Measurements from ENCODE around the gene ACADL. TPM values are rescaled to one million over a fixed set of nuclear protein-coding genes. Genes with fewer than 3 reads are reported as not detected.
"Not testable (repeated sequence)": the region's sequence is repeated elsewhere in the genome, so short reads cannot be mapped to it uniquely, and the experiment has no call there.

Gene ACADL
- total and polyA plus RNA-seq, 4 donors: 12.1 to 50.3 (median 29.6) TPM

- DNase-seq; H3K9me3 ChIP-seq (ENCODE audit: control insufficient read depth, low read length); H3K27ac ChIP-seq (ENCODE audit: low read depth in 1 of 2, low read length in 2 of 2); intact Hi-C loops (cut with DNase I); H3K27me3 ChIP-seq (ENCODE audit: control insufficient read depth in 1 of 2, insufficient read depth in 2 of 2, low read length in 1 of 2); H3K4me1 ChIP-seq (ENCODE audit: control insufficient read depth in 1 of 2, insufficient read depth in 2 of 2, low read length in 2 of 2); ATAC-seq (ENCODE audit: low FRiP score); H3K4me3 ChIP-seq (ENCODE audit: low read length in 2 of 2); H3K36me3 ChIP-seq (ENCODE audit: control insufficient read depth in 1 of 2, insufficient read depth in 2 of 2, low read length in 1 of 2): not testable (repeated sequence)
- 81 to 83% methylated on average over 3 of the region's 3 CpGs for WGBS, 2 donors
Measured at GRCh38 chr2:210181033-210181605, 44.1 kb downstream of the ACADL start.

DNA sequence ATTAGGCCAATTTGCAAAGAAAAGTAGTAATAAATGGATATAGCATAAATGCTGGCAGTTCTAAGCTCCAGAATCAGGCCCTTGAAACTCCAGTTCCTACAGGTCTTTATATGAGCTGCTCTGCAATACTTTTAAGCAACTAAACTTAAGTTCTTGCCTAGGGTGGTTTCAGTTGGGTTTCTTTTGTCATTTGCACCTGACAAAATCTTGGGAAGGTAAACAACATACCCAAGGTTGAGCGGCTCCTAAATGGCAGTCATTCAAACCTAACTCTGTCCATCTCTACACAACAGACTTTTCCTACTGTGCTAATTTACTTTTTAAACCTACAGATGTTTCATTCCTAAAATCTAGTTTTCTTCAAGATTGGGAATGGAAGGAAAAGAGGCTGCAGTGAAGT lies 44.8 kb downstream of the ACADL start:
- DNase-seq (no peak), ATAC-seq (ENCODE audit: low FRiP score) (no peak)
- H3K36me3 ChIP-seq (ENCODE audit: control insufficient read depth in 1 of 2, insufficient read depth in 2 of 2, low read length in 1 of 2): peaks cover 2 to 3% of the 10 kb centered on the region in 2 donors
- H3K4me3 ChIP-seq (ENCODE audit: low read length in 2 of 2): no peak overlapping the region
- no peak overlapping the region for H3K27ac ChIP-seq (ENCODE audit: low read depth in 1 of 2, low read length in 2 of 2)
- H3K4me1 ChIP-seq (ENCODE audit: control insufficient read depth in 1 of 2, insufficient read depth in 2 of 2, low read length in 2 of 2): no peaks in the 10 kb centered on the region
- intact Hi-C loops (cut with DNase I): no loop called here
- H3K9me3 ChIP-seq (ENCODE audit: control insufficient read depth, low read length): no peaks in the 10 kb centered on the region
- 97 to 100% methylated on average over 1 of the region's 1 CpG for WGBS, 2 donors
- H3K27me3 ChIP-seq (ENCODE audit: control insufficient read depth in 1 of 2, insufficient read depth in 2 of 2, low read length in 1 of 2): no peaks in the 10 kb centered on the region

GRCh38 chr2:210179351-210179990 lies 45.8 kb downstream of the ACADL start:
- Histone ChIP-seq H3K27me3 (ENCODE audit: control insufficient read depth in 1 of 2, insufficient read depth in 2 of 2, low read length in 1 of 2) (no peaks in the 10 kb centered on the region), H3K27ac (ENCODE audit: low read depth in 1 of 2, low read length in 2 of 2) (no peak overlapping the region), H3K4me1 (ENCODE audit: control insufficient read depth in 1 of 2, insufficient read depth in 2 of 2, low read length in 2 of 2) (no peaks in the 10 kb centered on the region), H3K4me3 (ENCODE audit: low read length in 2 of 2) (no peak overlapping the region), H3K36me3 (ENCODE audit: control insufficient read depth in 1 of 2, insufficient read depth in 2 of 2, low read length in 1 of 2) (peaks cover 0 to 3% of the 10 kb centered on the region in 2 donors), H3K9me3 (ENCODE audit: control insufficient read depth, low read length) (no peaks in the 10 kb centered on the region)
- ATAC-seq (ENCODE audit: low FRiP score): no peak
- DNase-seq: no peak
- intact Hi-C loops (cut with DNase I): no loop called here

- WGBS, 2 donors: 97 to 99% methylated on average over 1 of the region's 1 CpG
- Histone ChIP-seq H3K36me3 (ENCODE audit: control insufficient read depth in 1 of 2, insufficient read depth in 2 of 2, low read length in 1 of 2) (peaks cover 0 to 3% of the 10 kb centered on the region in 2 donors), H3K4me1 (ENCODE audit: control insufficient read depth in 1 of 2, insufficient read depth in 2 of 2, low read length in 2 of 2) (no peaks in the 10 kb centered on the region), H3K27me3 (ENCODE audit: control insufficient read depth in 1 of 2, insufficient read depth in 2 of 2, low read length in 1 of 2) (no peaks in the 10 kb centered on the region), H3K4me3 (ENCODE audit: low read length in 2 of 2) (no peak overlapping the region), H3K27ac (ENCODE audit: low read depth in 1 of 2, low read length in 2 of 2) (no peak overlapping the region), H3K9me3 (ENCODE audit: control insufficient read depth, low read length) (no peaks in the 10 kb centered on the region)
- intact Hi-C loops (cut with DNase I): no loop called here
- DNase-seq: no peak
- ATAC-seq (ENCODE audit: low FRiP score): no peak
Measured at GRCh38 chr2:210177769-210178168, 47.5 kb downstream of the ACADL start.

DNA sequence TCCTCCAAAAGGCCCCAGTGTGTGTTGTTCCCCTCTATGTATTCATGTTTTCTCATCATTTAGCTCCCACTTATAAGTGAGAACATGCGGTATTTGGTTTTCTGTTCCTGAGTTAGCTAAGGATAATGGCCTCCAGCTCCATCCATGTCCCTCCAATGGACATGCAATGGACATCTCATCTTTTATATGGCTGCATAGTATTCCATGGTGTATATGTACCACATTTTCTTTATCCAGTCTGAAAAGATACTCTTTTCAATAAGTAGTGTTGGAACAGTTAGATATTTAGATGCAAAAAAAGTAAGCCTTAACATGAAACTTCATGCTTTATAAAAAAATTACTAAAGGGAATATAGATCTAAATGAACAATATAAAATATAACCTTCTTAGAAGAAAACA lies 48.1 kb downstream of the ACADL start:
- H3K36me3 ChIP-seq (ENCODE audit: control insufficient read depth in 1 of 2, insufficient read depth in 2 of 2, low read length in 1 of 2); H3K4me1 ChIP-seq (ENCODE audit: control insufficient read depth in 1 of 2, insufficient read depth in 2 of 2, low read length in 2 of 2); H3K4me3 ChIP-seq (ENCODE audit: low read length in 2 of 2); intact Hi-C loops (cut with DNase I); DNase-seq; ATAC-seq (ENCODE audit: low FRiP score); H3K27ac ChIP-seq (ENCODE audit: low read depth in 1 of 2, low read length in 2 of 2); H3K9me3 ChIP-seq (ENCODE audit: control insufficient read depth, low read length); H3K27me3 ChIP-seq (ENCODE audit: control insufficient read depth in 1 of 2, insufficient read depth in 2 of 2, low read length in 1 of 2): not testable (repeated sequence)
- WGBS, 2 donors: 96 to 100% methylated on average over 1 of the region's 1 CpG

DNA sequence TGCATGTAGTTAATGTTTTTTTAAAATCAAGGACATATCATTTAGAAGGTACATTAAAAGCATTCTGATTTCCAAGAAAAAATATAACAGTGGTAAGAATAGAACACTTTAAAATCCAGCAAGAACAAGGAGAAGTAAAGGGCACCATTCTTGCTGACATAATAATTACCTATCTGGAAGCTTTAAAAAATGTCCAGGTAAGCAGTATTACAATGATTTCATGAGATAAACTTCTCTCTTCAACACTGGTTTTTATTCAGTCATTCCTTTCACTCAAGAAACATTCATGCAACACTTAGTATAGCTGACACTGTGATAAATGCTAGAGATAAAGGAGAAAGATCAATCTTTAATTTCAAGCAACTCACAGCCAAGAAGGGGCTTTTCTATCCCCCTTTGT lies 51.2 kb downstream of the ACADL start:
- Histone ChIP-seq H3K9me3 (ENCODE audit: control insufficient read depth, low read length) (no peaks in the 10 kb centered on the region), H3K4me1 (ENCODE audit: control insufficient read depth in 1 of 2, insufficient read depth in 2 of 2, low read length in 2 of 2) (no peaks in the 10 kb centered on the region), H3K4me3 (ENCODE audit: low read length in 2 of 2) (no peak overlapping the region), H3K36me3 (ENCODE audit: control insufficient read depth in 1 of 2, insufficient read depth in 2 of 2, low read length in 1 of 2) (peaks cover 0 to 3% of the 10 kb centered on the region in 2 donors), H3K27me3 (ENCODE audit: control insufficient read depth in 1 of 2, insufficient read depth in 2 of 2, low read length in 1 of 2) (no peaks in the 10 kb centered on the region), H3K27ac (ENCODE audit: low read depth in 1 of 2, low read length in 2 of 2) (no peak overlapping the region)
- ATAC-seq (ENCODE audit: low FRiP score) (no peak), DNase-seq (no peak)
- intact Hi-C loops (cut with DNase I): loop anchor here in 1 of 2 donors (5.0 kb wide), 1 partner anchor 48 kb away; no protein-coding TSS in a partner anchor

- H3K9me3 ChIP-seq (ENCODE audit: control insufficient read depth, low read length): no peaks in the 10 kb centered on the region
- H3K4me1 ChIP-seq (ENCODE audit: control insufficient read depth in 1 of 2, insufficient read depth in 2 of 2, low read length in 2 of 2): no peaks in the 10 kb centered on the region
- 1 to 3% methylated on average over 8 of the region's 8 CpGs for WGBS, 2 donors
- peak overlapping the region; percentile 38 to 96 for H3K4me3 ChIP-seq (ENCODE audit: low read length in 2 of 2)
- intact Hi-C loops (cut with DNase I): loop anchor here in 1 of 2 donors (5.0 kb wide), 1 partner anchor 50 kb away; no protein-coding TSS in a partner anchor
- peak overlapping the region; percentile 74 to 77 for H3K27ac ChIP-seq (ENCODE audit: low read depth in 1 of 2, low read length in 2 of 2)
- ATAC-seq (ENCODE audit: low FRiP score) (no peak), DNase-seq (no peak)
- no peaks in the 10 kb centered on the region for H3K36me3 ChIP-seq (ENCODE audit: control insufficient read depth in 1 of 2, insufficient read depth in 2 of 2, low read length in 1 of 2)
- no peaks in the 10 kb centered on the region for H3K27me3 ChIP-seq (ENCODE audit: control insufficient read depth in 1 of 2, insufficient read depth in 2 of 2, low read length in 1 of 2)
Measured at GRCh38 chr2:210172219-210172575, 53.0 kb downstream of the ACADL start.

GRCh38 chr2:210171309-210172218 lies 53.7 kb downstream of the ACADL start, which contains the start of gene KANSL1L:
KANSL1L (minus strand) TSS chr2:210171409; CDS start chr2:210154582, 16,827 bp downstream.
- Histone ChIP-seq H3K27ac (ENCODE audit: low read depth in 1 of 2, low read length in 2 of 2) (peak within 1 kb of the TSS; percentile 85 to 99), H3K36me3 (ENCODE audit: control insufficient read depth in 1 of 2, insufficient read depth in 2 of 2, low read length in 1 of 2) (no peaks in the 10 kb centered on the region), H3K4me3 (ENCODE audit: low read length in 2 of 2) (peak within 1 kb of the TSS; percentile 73 to 99), H3K9me3 (ENCODE audit: control insufficient read depth, low read length) (no peaks in the 10 kb centered on the region), H3K4me1 (ENCODE audit: control insufficient read depth in 1 of 2, insufficient read depth in 2 of 2, low read length in 2 of 2) (no peaks in the 10 kb centered on the region), H3K27me3 (ENCODE audit: control insufficient read depth in 1 of 2, insufficient read depth in 2 of 2, low read length in 1 of 2) (no peaks in the 10 kb centered on the region)
- peak; percentile 95 for ATAC-seq (ENCODE audit: low FRiP score)
- DNase-seq: peak; percentile 99 to 100
- 0% methylated on average over 45 to 67 of the region's 67 CpGs for WGBS, 2 donors
- intact Hi-C loops (cut with DNase I): loop anchor here in 1 of 2 donors (5.0 kb wide), 1 partner anchor 51 kb away; no protein-coding TSS in a partner anchor

Measured in aorta (tissue), 5 donors.